Measurements from ENCODE around the gene MEGF11.

GRCh38 chr15:65944404-65944803 lies 309.1 kb downstream of the MEGF11 start:
- no peak for TF ChIP-seq POLR2AphosphoS5 (IDR thresholded peaks at IDR 0.05; ENCODE audit: low read depth, low read length)
- no peak for TF ChIP-seq CTCF (IDR thresholded peaks at IDR 0.05)
- no peak for TF ChIP-seq GABPA (IDR thresholded peaks at IDR 0.05; ENCODE audit: low read depth)
